ENCODE results near the gene MTARC2. TPM values are rescaled to one million over a fixed set of nuclear protein-coding genes. Genes with fewer than 3 reads are reported as not detected.

The MTARC2 gene
- total RNA-seq, 1 experiment from 2014 or later: 5.4 TPM

DNA sequence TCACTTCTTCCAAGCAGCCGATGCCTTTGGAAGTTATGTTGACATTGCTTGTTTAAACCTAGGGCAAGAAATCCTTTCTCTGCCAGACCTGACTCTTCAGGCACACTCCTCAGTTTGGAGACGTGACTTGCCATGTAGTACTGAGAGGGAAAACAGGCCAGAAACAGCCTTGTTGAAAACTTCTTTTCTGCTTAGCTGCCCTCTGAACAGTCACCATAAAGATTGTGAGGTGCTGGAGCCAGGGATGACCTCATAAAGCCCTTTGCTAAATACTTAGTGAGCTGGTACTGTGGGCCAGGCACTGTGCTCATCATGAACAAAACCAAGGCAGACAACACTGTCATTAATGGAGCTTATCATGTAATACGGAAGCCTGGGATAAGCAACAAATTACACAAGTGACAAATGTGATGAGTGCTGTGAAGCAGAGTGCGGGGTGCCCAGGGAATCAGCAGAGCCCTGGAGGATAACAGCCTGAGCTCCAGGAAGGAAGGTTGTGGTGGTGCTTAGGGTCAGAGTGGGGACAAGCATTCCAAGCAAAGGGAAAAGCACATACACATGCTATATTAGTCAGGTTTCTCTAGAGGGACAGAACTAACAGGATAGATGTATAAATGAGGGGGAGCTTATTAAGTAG is 80.9 kb downstream of the MTARC2 start:
- no peaks in the 10 kb centered on the region for H3K9me3 ChIP-seq (replicated peaks)
- no peaks in the 10 kb centered on the region for H3K4me1 ChIP-seq
- H3K27ac ChIP-seq: no peak overlapping the region
- no peaks in the 10 kb centered on the region for H3K36me3 ChIP-seq
- H3K27me3 ChIP-seq: no peaks in the 10 kb centered on the region
- DNase-seq: no peak
- no peak overlapping the region for H3K4me3 ChIP-seq

DNA sequence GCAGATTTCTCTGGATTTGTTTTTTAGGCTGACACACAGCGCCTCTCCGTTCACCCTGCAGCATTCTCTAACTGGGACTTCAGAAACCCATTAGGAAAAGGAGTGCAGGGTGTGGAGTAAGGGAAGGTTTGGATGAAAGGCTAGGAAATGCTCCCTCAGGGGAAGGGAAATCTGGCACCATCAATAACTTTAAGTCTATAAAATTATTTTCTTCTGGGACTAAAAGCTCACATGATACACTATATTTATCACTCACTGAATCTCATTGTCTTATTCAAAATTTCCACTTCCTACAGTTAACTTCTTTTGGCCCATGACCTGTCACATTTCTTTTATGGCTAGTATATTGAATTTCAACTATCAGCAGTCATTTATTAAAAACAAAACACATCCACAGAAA is 85.3 kb downstream of the MTARC2 start:
- no peaks in the 10 kb centered on the region for H3K27me3 ChIP-seq
- no peaks in the 10 kb centered on the region for H3K4me1 ChIP-seq
- H3K27ac ChIP-seq: no peak overlapping the region
- no peaks in the 10 kb centered on the region for H3K9me3 ChIP-seq (replicated peaks)
- DNase-seq: no peak
- H3K36me3 ChIP-seq: no peaks in the 10 kb centered on the region
- H3K4me3 ChIP-seq: no peak overlapping the region

Other genes starting within 250 kb of the MTARC2 start
- 8.7 and 8.8 TPM in 2 replicates for gene MARK1, start 220.2 kb upstream of the MTARC2 start, total RNA-seq (2014; rRNA removed; shearing (Covaris generic))
- 1.6 and 1.8 TPM in 2 replicates for gene C1orf115, start 58.0 kb upstream of the MTARC2 start, total RNA-seq (2014; rRNA removed; shearing (Covaris generic))
- 1.5 and 1.6 TPM in 2 replicates for gene MTARC1, start 38.6 kb downstream of the MTARC2 start, total RNA-seq (2014; rRNA removed; shearing (Covaris generic))
- gene HLX, start 131.1 kb downstream of the MTARC2 start, total RNA-seq (2014; rRNA removed; shearing (Covaris generic)): 15.4 and 17.0 TPM in 2 replicates